Measurements from ENCODE around the gene NLRC5.

- TF ChIP-seq CTCF (conservative IDR thresholded peaks at IDR 0.05): no peak
- TF ChIP-seq EZH2 (IDR thresholded peaks at IDR 0.05; ENCODE audit: low read depth): no peak
Observed at GRCh38 chr16:57115168-57115513, 125.8 kb downstream of the NLRC5 start.

All from PC-9 (cell line).